ENCODE data around the gene LYST. TPM values are rescaled to one million over a fixed set of nuclear protein-coding genes. Genes with fewer than 3 reads are reported as not detected.
"Not testable (repeated sequence)": the region's sequence is repeated elsewhere in the genome, so short reads cannot be mapped to it uniquely, and the experiment has no call there.

Gene LYST
- 10 to 100 TPM; 68.8 to 91.2 TPM for total RNA-seq

GRCh38 chr1:235866205-235866912, at the start of gene LYST:
Gene LYST (minus strand): TSS chr1:235866906. CDS start chr1:235830417, 36,489 bp downstream.
- Mint-ChIP-seq H3K4me3 (peak within 1 kb of the TSS; percentile 99), H3K36me3 (peaks cover 4% of the 10 kb centered on the region), H3K4me1 (ENCODE audit: low read depth in 2 of 2) (peaks cover 56 to 57% of the 10 kb centered on the region in 2 donors), H3K9me3 (no peaks in the 10 kb centered on the region), H3K27ac (peak within 1 kb of the TSS in 1 of 2 donors; percentile 98), H3K27me3 (no peaks in the 10 kb centered on the region)
- DNase-seq (ENCODE audit: low spot score) (peak; percentile 82), ATAC-seq (peak; percentile 75 to 77)

DNA sequence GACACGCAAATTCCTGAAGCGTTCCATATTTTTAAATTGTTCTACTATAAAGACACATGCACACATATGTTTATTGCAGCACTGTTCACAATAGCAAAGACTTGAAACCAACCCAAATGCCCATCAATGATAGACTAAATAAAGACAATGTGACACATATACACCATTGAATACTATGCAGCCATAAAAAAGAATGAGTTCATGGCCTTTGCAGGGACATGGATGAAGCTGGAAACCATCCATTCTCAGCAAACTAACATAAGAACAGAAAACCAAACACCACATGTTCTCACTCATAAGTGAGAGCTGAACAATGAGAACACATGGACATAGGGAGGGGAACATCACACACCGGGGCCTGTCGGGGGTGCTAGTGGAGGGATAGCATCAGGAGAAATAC, 48.8 kb upstream of the LYST start:
- H3K9me3 Mint-ChIP-seq; ATAC-seq; H3K4me3 Mint-ChIP-seq; H3K36me3 Mint-ChIP-seq; H3K27me3 Mint-ChIP-seq; DNase-seq (ENCODE audit: low spot score): not testable (repeated sequence)
- Mint-ChIP-seq H3K4me1 (ENCODE audit: low read depth in 2 of 2) (peaks cover 21 to 38% of the 10 kb centered on the region in 2 donors), H3K27ac (peak overlapping the region in 1 of 2 donors; percentile 58)

DNA sequence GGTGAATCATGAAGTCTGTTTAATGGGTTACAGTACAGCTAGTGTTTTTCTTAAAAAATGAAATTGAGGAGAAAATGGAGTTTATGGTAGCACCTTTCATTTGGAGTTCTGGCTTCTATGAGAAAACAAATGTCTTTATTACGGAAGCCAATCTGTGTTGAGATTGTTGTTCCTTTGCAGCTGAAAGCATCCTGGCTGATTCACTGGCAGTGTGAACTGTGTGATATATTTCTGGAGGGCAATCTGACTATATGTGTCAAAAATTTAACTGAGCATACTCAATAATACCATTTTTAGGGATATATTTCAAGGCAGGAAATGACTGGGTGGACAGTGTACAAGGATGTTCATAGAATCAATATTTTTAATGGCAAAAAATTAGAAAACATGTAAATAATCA, 46.6 kb upstream of the LYST start:
- peak overlapping the region in 1 of 2 donors; percentile 47 for H3K27ac Mint-ChIP-seq
- H3K4me3 Mint-ChIP-seq, result no peak overlapping the region
- DNase-seq (ENCODE audit: low spot score) (no peak), ATAC-seq (no peak)
- no peaks in the 10 kb centered on the region for H3K9me3 Mint-ChIP-seq
- H3K4me1 Mint-ChIP-seq (ENCODE audit: low read depth in 2 of 2), result peaks cover 14 to 32% of the 10 kb centered on the region in 2 donors
- H3K36me3 Mint-ChIP-seq, result no peaks in the 10 kb centered on the region
- H3K27me3 Mint-ChIP-seq, result no peaks in the 10 kb centered on the region

- Mint-ChIP-seq H3K27ac (no peak overlapping the region), H3K4me3 (no peak overlapping the region), H3K4me1 (ENCODE audit: low read depth in 2 of 2) (peaks cover 7 to 22% of the 10 kb centered on the region in 2 donors), H3K36me3 (no peaks in the 10 kb centered on the region), H3K27me3 (no peaks in the 10 kb centered on the region), H3K9me3 (no peaks in the 10 kb centered on the region)
- ATAC-seq (no peak), DNase-seq (ENCODE audit: low spot score) (no peak)
These were observed 45.2 kb upstream of the LYST start for GRCh38 chr1:235911876-235912275.

DNA sequence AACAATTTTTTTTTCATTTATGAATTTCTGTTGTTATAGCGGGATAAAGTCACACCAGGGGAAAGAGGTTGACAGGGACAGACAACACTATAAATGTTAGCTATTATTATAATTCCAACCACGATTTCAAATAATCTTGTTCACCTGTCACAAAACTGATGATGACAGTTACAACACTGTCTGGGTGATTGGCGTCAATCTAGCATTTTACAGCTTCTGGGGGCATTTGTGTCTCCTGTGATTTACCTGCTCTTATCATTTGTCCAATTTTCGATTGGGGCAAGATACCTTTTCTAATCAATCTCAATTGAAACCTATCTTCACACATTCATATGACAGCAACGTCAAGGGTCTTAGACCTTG, 44.6 kb upstream of the LYST start:
- DNase-seq (ENCODE audit: low spot score) (no peak), ATAC-seq (no peak)
- H3K27ac Mint-ChIP-seq, result peak overlapping the region in 1 of 2 donors; percentile 51
- H3K27me3 Mint-ChIP-seq, result no peaks in the 10 kb centered on the region
- peaks cover 7 to 22% of the 10 kb centered on the region in 2 donors for H3K4me1 Mint-ChIP-seq (ENCODE audit: low read depth in 2 of 2)
- H3K4me3 Mint-ChIP-seq, result no peak overlapping the region
- no peaks in the 10 kb centered on the region for H3K9me3 Mint-ChIP-seq
- H3K36me3 Mint-ChIP-seq, result no peaks in the 10 kb centered on the region

GRCh38 chr1:235910357-235911299, 43.9 kb upstream of the LYST start:
- Mint-ChIP-seq H3K9me3 (no peaks in the 10 kb centered on the region), H3K27ac (peak overlapping the region in 1 of 2 donors; percentile 51), H3K27me3 (no peaks in the 10 kb centered on the region), H3K36me3 (no peaks in the 10 kb centered on the region), H3K4me1 (ENCODE audit: low read depth in 2 of 2) (peaks cover 4 to 22% of the 10 kb centered on the region in 2 donors), H3K4me3 (peak overlapping the region; percentile 23)
- DNase-seq (ENCODE audit: low spot score) (no peak), ATAC-seq (peak; percentile 66 to 90)

GRCh38 chr1:235908742-235909520, 42.2 kb upstream of the LYST start:
- H3K9me3 Mint-ChIP-seq, result no peaks in the 10 kb centered on the region
- DNase-seq (ENCODE audit: low spot score) (no peak), ATAC-seq (no peak)
- no peaks in the 10 kb centered on the region for H3K27me3 Mint-ChIP-seq
- H3K27ac Mint-ChIP-seq, result peak overlapping the region; percentile 51 to 58
- H3K36me3 Mint-ChIP-seq, result no peaks in the 10 kb centered on the region
- no peak overlapping the region for H3K4me3 Mint-ChIP-seq
- peaks cover 3 to 22% of the 10 kb centered on the region in 2 donors for H3K4me1 Mint-ChIP-seq (ENCODE audit: low read depth in 2 of 2)

- H3K27me3 Mint-ChIP-seq, result no peaks in the 10 kb centered on the region
- DNase-seq (ENCODE audit: low spot score) (no peak), ATAC-seq (no peak)
- H3K27ac Mint-ChIP-seq, result no peak overlapping the region
- no peak overlapping the region for H3K4me3 Mint-ChIP-seq
- peaks cover 3 to 22% of the 10 kb centered on the region in 2 donors for H3K4me1 Mint-ChIP-seq (ENCODE audit: low read depth in 2 of 2)
- no peaks in the 10 kb centered on the region for H3K36me3 Mint-ChIP-seq
- H3K9me3 Mint-ChIP-seq, result no peaks in the 10 kb centered on the region
These were observed 41.2 kb upstream of the LYST start for GRCh38 chr1:235907897-235908240.

DNA sequence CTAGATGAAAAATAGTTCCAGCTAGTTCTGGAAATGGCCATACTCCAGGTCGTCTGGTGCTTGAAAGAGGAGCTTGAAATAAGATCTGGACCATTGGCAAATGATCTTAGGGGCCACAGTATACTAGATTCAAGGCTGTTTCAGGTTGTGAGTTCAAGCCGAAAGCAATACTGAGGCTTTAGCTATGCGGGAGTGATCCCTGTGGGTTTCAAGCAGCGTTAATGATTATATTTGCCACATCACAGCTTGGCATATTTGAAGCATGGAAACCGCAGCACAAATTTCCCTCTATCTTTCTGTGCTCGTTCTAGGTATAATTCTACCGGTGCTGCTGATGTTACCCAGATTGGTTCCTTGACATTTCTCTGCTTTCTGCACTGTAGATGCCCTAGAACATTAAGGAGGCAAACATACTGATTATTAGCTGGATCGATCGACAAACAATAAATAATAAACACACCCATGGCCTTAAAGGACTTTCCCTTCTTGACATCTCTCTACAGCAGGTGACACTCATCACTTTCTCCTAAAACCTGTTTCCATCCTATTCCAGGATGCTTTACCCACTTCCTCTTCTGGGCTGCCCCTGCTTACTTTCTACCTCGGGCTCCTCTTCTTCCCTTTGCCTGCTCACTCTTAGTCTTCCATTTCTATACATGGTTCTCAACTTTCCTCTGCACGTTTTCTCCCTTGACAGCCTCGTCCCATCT, 40.6 kb upstream of the LYST start:
- Mint-ChIP-seq H3K27ac (no peak overlapping the region), H3K27me3 (no peaks in the 10 kb centered on the region), H3K9me3 (no peaks in the 10 kb centered on the region), H3K36me3 (no peaks in the 10 kb centered on the region), H3K4me3 (no peak overlapping the region), H3K4me1 (ENCODE audit: low read depth in 2 of 2) (peaks cover 3 to 22% of the 10 kb centered on the region in 2 donors)
- ATAC-seq, result no peak
- no peak for DNase-seq (ENCODE audit: low spot score)

- DNase-seq (ENCODE audit: low spot score) (no peak), ATAC-seq (no peak)
- H3K4me3 Mint-ChIP-seq, result no peak overlapping the region
- H3K27ac Mint-ChIP-seq, result no peak overlapping the region
- no peaks in the 10 kb centered on the region for H3K9me3 Mint-ChIP-seq
- no peaks in the 10 kb centered on the region for H3K36me3 Mint-ChIP-seq
- no peaks in the 10 kb centered on the region for H3K27me3 Mint-ChIP-seq
- H3K4me1 Mint-ChIP-seq (ENCODE audit: low read depth in 2 of 2), result peaks cover 8 to 23% of the 10 kb centered on the region in 2 donors
These were observed 39.7 kb upstream of the LYST start for GRCh38 chr1:235906436-235906835.

DNA sequence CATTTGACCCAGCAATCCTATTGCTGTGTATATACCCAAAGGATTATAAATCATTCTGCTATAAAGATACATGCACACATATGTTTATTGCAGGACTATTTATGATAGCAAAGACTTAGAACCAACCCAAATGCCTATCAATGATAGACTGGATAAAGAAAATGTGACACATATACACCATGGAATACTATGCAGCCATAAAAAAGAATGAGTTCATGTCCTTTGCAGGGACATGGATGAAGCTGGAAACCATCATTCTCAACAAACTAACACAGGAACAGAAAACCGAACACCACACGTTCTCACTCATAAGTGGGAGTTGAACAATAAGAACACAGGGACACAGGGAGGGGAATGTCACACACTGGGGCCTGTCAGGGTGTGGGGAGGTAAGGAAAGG, 37.1 kb upstream of the LYST start:
- Mint-ChIP-seq H3K4me1 (ENCODE audit: low read depth in 2 of 2) (peaks cover 17% of the 10 kb centered on the region in 2 donors), H3K27ac (peak overlapping the region in 1 of 2 donors; percentile 8)
- DNase-seq (ENCODE audit: low spot score); H3K36me3 Mint-ChIP-seq; H3K9me3 Mint-ChIP-seq; ATAC-seq; H3K4me3 Mint-ChIP-seq; H3K27me3 Mint-ChIP-seq: not testable (repeated sequence)

DNA sequence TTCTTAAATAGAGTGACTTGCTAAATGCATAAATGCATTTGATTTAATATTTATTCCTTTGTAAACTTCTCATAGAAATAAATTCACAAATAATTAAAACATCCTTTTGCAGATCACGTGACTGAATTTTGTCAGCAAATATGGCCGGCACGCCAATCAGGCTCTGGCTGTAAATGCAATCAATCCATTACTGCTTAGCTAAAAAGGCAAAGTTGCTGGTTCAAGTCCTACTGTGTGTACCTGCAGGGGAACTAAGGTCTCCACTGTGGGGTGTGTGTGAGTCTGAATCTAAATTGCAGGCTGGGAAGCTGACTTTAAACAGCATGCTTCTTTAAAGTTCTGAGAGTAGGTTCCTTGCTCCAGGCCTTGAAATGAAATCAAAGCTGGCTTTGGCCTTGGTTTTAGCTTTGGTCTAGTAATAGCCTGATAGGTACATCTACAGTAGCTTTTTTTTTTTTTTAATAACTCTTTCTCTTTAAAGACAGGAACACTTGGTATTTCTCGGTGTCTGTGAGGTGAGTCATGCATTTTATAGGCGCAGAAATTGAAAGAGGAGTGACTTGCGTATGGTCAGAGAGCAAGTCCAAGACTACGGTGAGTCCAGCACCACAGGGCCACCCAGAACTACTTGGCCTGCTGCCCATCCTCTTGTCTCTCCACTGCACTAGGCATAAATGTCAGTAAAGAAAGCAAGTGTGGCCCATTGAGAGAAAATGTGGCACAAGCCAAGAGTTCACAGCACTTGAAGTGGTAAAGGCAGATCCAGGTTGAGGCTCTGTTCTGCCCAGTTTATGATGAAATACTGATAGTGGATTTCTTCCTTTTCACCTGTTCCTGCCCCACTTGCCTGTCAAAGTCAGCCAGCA, 36.2 kb upstream of the LYST start:
- H3K4me3 Mint-ChIP-seq, result no peak overlapping the region
- H3K9me3 Mint-ChIP-seq, result no peaks in the 10 kb centered on the region
- peaks cover 18 to 23% of the 10 kb centered on the region in 2 donors for H3K4me1 Mint-ChIP-seq (ENCODE audit: low read depth in 2 of 2)

More for the DNA sequence above, 36.2 kb upstream of the LYST start:
- Mint-ChIP-seq H3K27ac (no peak overlapping the region), H3K27me3 (no peaks in the 10 kb centered on the region), H3K36me3 (no peaks in the 10 kb centered on the region)
- DNase-seq (ENCODE audit: low spot score) (no peak), ATAC-seq (no peak)
